GM15510 (cell line): ENCODE results near the gene GP1BB.

ENCODE experiments used
- POLR2A ChIP-seq: IDR thresholded peaks from 3 replicates; pipeline ENCODE4 v1.6.1; 2011; ENCODE audit warnings: borderline replicate concordance; ENCODE audit not compliant: insufficient read length; ENCODE audit errors: extremely low read depth

Gene GP1BB

DNA sequence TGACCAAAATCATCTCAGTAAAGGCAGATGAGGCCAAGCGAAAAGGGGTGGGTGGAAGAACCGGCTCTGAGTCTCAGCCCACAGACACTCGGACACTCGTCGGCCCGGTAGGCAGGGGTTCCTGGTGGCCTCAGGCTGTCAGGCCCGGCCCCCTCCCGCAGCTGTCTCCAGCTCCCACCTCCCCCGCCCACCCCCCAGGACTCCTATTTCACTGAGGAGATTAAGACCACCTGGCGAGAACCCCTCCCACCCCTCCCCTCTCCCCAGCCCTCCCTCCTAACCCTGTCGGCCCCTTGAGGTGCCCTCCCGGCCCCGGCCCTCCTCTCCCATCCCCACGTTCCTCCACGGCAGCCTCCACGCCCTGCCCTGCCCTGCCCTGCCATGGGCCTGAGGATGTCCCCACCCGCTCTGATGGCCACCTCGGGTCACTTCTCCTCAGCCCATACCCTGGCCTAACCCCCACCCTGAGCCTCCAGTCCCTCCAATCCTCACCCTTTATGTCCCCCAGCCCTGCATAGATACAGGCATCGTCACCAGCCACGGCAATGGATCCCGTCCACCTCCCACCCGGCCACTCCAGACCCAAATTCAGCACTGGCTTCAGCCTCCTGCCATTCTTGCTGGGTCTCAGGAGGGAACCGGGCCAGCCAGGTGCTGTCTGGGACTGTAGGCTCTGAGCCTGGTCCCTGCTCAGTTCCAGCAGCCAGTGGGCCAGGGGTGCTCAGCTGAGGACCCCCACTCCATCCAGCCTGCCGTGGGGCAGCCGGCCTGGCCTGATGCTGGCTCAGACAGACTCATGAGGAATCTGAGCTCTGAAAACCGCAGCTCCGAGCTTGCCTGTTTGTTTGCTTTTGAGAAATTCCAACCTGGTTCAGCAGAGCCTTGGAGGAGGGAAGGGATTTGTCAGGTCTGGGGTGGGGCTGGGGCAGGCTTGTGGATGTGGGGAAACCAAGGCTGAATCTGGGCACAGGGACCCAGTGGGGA lies 27.5 kb downstream of the GP1BB start:
- TF ChIP-seq POLR2A, result no peak

DNA sequence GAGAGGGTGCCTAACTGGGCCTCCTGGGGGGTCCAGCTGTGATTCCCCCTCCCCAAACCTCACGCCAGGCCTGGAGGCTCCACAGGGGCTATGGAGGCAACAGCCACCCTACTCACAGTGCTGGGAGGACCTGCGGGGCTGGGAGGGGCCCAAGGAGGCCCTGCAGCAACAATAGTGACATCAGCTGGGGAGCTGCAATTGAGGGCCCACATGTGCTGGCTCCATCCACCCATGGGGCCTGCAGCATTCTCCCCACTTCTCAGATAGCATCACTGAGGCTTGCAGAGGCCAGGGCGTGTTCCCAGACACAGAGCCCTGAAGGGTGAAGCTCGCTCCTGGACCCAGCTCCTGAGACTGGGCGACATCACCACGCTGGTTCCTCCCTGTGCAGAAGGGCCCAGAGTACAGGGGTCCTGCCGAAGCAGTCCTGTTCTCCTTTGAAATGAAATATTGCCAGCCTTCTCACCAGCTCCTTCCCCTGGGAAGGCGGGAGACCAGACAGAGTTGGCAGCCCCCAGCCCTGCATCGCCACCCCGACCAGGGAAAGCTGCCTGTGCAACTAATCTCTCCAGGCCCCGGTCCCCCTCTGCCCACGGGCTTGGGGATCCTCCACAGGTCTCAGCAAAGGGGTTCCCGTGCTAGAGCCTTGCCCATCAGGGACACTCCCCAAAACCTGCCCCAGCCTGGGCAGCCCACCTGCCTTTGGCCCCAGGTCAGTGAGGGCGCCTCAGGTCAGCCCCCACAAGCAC lies 28.3 kb downstream of the GP1BB start:
- TF ChIP-seq POLR2A, result no peak

DNA sequence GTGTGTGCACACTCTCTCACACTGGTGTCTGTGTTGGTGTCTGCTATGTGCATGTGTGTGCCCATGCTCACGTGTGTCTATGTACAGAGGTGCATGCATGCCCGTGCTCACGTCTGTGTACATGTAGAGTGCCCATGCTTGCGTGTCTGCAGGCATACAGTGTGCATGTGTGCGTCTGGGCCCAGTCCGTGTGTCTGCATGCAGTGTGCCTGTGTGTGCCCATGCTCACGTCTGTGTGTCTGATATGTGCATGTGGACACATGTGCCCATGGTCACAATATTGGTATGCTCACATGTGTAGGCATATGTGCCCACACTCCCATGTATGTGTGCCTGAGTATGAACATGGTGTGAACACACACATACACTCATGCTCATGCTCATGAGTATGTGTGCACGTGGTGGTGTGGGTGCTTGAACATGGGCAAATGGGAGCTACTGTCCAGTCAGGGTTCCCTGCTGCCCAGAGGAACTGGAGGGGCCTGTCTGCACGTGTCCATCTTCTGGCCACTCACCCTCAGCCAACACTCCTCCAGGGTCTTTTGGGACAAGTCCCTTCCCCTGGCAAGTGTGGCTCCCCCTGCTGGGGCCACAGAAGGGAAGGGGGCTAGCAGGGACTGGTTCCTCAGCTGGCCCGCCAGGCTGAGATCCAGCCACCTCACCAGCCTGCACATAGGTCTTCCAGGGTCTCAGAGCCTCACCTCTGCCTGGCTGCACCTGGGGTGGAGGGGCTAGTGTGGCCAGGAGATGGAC lies 29.9 kb downstream of the GP1BB start:
- no peak for TF ChIP-seq POLR2A

DNA sequence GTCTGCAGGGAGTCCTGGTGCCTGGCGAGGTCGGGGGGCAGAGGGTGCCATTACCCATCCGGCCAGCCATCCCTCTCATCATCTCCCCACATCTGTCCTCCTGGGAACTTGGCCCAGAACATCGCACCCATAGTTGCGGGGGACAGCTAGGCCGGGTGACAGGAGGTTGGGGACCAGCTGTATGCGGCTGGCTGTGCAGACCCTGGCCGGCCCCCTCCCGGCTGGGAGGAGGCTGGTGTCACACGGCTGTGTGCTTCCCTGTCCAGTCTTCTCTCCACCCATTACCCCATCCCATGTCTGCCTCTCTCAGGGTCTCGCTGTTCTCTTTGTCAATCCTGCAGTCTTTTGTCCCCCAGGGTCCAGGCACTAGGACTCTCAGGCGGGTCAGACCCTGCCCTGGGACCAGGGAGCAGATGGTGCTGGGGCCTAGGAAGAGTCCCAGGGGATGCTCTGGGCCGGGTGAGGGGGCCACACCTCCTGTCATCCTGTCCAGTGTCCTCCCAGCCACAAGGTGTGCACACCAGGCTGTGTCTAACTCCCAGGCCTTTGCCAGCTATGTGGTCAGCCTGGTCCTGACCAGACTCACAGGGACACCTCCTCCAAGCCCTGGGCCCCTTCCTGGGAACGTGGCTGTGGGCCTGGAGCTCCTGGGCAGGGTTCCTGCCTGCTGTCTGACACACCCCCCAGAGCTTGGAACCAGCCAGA lies 30.8 kb downstream of the GP1BB start:
- TF ChIP-seq POLR2A, result no peak

DNA sequence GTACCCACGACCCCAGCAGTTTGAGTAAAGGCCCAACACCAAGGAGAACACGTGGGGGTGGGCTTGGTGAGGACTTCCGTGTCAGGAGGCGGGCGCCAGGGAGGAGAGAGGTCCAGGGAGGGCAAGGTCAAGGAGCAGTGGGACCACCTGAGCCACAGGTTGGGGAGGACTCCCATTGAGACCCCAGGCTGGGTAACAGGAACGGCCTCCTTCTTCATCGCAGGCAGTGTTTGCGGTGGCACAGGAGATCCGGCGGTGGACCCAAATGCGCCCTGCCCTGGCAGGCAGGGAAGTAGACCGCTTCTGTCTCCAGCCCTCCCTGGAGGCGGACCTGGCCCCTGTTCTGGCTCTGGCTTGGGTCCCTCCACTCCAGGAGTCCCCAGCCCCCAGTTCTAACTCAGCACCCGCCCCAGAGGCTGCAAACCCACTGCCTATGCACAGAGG lies 31.4 kb downstream of the GP1BB start:
- no peak for TF ChIP-seq POLR2A

DNA sequence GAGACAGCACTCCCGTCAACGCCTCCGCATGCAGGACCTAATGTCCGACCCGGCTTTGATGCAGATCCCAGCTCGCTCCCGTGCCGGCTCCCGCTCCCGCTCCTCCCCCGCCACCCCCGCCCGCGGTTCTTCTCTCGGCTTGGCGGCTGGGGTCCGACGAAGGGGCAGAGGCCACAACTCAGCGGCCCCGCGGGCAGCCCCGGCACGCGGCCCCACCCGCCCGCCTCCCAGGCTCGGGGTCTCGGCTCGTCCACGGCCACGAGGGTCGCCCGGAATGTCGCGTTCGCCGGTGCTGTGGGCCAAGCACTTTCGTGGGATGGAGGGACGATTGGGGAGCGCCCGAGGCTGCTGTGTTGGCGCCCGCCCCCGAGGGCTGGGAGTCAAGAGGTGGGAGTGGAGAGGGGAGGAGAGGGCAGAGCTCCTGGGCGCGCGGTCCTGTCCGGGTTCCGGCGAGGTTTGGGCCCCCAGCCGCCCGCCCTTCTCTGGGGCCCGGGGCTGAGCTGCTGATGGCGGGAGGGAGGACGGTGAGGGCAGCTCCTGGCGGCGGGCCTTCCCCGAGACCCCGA lies 31.9 kb downstream of the GP1BB start:
- no peak for TF ChIP-seq POLR2A

DNA sequence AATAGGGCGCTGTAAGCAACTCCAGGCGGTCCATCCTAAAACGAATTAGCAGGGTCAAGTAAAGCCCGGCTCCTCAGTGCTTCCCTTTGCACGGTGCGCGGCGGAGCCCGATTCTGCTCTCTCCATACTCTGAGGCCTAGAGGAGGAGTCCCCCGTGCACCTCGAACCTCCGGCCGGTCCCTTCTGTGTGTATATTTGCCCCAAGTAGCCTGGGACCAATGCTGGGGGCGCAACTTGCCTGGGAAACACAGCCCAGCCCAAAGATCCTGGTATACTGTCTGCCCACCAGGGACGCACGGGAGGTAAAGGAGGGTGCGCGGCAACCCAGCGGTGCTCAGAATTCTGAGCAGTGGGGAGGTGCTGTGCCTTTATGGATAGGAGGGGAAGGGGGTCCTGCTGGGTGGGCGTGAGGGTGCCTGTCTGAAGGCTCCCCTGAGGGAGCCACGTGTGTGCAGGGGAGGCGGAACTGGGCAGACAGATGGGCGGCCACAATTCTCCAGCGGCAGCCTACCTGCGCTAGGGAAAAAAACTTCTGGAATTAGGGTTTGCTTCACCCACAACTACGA lies 32.5 kb downstream of the GP1BB start:
- no peak for TF ChIP-seq POLR2A

DNA sequence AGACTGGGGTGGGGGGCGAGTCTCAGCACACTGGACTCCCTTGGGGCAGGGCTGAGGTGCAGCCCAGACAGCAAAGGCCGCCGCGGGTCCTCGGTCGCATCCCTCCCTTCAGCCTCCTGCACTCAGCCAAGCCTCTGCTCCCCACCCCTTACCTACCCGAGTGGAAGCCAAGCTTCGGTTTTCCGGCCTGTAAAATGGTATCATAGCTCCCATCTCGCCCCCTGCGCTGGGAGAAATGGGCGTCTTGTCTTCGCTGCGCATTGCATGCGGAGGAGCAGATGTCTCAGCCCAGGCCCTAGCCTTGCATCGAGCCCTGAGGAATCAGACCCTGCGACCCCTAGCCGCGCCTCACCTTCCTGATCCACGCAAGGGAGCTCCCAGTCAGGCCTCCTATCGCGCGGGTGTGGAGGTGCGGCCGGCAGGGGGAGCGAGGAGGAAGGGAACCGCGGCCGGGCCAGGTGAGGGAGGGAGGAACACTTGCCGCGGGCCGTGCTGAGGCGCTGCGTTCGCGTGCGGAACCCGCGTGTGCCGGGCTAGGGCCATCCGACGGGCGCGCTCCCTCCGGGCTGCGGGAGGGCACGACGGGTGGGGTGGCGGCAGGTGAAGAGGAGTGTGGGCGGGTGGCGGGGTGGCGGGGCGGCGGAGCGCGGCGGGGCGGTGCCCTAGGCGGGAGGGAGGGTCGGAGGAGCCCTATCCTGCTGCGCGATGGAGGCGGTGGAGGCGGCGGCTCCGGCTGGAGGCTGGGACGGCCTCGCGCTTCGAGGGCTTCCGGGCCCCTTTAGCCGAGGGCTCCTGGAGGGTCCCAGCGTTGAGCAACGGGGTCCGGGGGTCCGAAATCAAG lies 33.2 kb downstream of the GP1BB start:
- TF ChIP-seq POLR2A, result no peak

DNA sequence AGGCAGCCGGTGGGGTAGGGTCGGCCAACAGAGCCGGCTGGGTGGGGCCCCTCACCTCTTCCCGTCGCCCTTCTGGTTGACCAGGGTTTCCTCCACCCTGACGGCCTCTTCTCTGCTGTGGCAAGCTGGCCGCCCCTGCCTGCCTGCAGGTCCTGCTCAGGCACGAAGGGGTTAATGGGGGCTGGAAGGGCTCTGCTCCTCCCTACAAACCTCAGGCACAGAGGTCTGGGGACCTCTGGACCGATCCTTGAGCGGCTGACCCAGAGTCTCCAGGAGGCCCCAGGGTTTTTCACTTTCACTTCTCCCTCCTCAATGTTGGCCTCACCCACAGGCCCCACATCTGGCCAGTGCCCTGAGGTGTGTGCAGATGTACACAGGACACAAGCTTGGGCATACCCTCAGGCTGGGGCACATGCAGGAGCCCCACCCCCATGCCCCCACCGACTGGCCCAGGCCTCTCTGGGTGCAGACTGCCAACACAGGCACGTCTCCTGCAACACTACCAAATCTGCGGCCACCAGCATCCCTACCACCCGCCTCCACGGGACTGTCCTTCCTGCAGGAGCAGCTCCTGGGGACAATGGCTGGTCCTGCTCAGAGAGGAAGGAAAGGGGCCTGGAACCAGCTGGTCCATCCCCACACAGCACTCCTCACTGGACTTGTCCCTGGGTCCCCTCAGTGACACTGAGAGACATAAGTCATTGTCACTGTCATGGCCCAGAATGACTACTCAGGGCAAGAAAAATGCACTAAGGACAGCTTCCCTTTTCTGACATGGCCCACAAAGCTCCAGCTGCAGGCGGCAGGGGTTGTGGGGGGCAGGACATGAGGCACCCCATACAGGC lies 34.0 kb downstream of the GP1BB start:
- no peak for TF ChIP-seq POLR2A

DNA sequence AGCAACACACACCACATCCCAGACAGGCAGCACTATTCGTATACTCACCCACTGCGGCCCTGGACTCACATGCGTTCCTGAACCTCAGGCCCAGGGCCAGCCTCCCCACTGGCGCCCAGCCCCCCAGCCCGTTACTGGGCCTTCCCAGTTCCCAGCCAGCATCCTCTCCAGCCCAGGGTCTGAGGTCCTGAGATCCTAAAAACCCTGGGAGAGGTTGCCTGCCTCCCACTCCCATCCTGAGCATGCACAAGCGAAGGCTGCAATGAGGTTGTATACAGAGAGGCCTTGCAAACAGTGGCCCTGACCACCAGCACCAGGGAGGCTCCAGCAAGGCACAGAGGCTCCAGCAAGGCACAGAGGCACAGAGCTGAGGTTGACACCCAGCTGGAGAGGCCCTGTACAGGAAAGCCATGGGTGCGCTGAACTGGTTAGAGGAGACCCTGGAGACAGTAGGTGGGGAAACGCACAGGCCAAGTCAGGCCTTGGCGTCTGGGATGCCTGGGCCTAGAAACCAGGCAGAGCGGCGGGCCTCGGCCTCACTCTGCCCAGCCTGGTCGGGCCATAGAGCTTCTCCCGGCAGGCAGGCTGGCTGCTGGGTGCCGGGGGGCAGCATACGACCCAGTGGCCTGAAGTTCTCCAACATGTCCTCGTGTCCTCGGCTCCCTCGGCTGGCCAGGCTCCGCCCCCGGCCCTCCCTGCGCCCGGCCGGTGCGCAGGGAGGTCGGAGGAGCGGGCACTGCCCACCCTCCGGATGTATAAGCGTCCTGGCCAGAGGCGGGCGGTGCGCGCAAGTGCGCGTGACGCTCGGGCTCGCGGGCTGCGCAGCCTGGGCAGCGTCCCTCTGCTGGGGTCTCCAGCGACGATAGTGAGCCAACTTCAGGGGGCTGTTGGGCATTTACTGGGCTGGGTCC lies 34.9 kb downstream of the GP1BB start:
- TF ChIP-seq POLR2A, result no peak

DNA sequence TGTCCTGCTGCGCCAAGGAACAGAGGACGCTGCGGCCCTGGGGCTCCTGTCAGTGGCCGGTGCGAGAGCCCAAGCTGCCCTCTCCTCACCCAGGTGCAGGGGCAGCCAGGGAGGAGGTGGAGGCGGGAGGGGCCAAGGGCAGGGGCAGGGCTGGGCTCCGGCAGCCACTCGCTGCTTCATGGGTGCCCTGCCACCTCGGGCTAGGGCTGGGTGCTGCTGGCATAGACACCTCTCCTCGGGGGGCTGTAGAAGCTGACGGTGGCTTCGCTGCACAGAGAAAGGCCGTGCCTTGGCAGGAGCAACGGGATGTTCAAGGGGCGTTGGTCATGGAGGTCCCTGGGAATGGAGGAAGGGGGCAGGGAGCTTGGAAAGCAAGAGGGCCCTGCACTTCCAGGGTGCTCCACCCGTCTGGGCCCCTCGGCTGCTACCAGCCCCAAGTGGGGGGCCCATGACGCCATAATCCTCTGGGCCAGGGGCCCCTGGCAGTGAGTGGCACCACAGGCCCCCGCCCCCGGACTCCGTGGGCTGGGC lies 35.6 kb downstream of the GP1BB start:
- no peak for TF ChIP-seq POLR2A
